Left renal pelvis (tissue), 4 donors: ENCODE results near the gene EFCC1. TPM values are rescaled to one million over a fixed set of nuclear protein-coding genes. Genes with fewer than 3 reads are reported as not detected.

ENCODE experiments used
- DNase-seq, 4 donors: peaks; one replicate each; pipeline ENCODE4 v3.0.0-alpha.2; 2013; ENCODE audit warnings: low read depth in 4 of 4, low spot score in 3 of 4
- polyA plus RNA-seq, 4 donors: library from polyadenylated mRNA; unstranded; fragments of 120-200 nt; gene quantifications; one replicate each; pipeline ENCODE4 v1.2.1, GENCODE V29; 2013; ENCODE audit not compliant: insufficient read length in 4 of 4

EFCC1 gene
- polyA plus RNA-seq, 4 donors = 1.1 to 2.9 (median 2.3) TPM

DNA sequence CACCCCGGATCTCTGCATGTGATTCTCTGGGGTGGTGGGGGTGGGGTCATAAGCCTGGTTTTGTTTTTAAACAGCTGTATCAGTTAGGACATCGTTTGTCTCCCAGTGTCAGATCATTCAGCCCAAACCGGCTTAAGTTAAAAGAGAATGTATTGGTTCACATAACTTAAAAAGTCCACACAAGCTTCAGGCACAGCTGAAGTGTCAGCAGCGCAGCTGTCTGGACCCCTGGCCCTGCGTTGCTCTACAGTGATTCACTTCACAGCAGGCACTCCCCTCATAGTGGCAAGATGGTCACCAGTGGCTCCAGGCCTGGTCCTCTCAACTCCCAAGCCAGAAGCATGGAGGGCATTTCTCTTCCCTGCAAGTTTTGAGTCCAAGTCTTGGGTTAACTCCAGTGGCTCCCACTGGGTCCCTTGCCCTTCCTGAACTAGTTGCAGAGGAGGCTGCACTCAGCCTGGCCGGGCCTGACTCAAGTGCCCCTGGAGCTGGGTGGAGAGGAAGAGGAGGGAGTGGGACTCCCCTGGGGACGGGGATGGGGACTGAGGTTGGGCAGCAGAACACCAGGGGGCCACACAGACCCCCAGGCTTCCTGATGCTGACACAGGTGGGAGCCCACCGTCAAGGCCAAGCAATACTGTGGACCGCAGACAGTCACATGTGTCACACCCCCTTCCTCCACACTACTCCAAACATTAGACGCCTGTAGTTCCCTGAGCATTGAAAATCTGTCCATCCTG is 30.5 kb downstream of the EFCC1 start:
- no peak for DNase-seq

DNA sequence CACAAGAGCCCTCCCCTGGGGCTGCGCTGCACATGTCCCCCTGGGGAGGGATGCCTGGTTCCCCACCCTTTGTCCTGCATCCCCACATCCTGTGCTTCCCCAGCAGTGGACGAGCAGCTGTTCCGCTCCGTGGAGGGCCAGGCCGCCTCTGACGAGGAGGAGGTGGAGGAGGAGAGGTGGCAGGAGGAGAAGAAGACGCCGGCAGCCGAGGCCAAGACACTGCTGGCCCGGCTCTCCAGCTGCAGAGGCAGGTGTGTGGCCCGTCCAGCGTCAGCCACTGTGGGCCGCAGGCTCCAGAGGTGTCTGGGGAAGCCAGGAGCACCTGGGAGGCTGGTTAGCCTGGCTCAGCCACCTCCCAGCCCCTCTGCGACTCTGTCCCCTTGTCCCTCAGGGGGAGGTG is 31.6 kb downstream of the EFCC1 start:
- no peak for DNase-seq

DNA sequence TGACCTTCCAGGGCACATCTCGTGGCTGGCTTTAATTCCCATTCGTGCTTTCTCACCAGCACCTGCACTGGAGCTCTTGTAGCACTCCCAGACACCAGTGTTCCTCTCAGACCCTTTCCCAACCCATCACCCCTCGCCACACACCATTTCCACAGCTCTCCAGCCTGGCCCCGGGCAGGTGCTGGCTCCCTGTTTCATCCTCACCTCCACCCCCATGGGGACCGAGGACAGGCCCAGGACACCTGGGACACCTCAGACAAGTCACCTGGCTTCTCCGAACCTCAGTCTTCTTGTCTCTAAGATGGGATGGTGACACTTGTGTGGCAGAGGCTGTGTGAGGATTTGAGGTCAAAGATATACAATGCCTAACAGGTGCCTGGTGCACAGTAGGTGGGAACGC is 32.0 kb downstream of the EFCC1 start:
- no peak for DNase-seq

DNA sequence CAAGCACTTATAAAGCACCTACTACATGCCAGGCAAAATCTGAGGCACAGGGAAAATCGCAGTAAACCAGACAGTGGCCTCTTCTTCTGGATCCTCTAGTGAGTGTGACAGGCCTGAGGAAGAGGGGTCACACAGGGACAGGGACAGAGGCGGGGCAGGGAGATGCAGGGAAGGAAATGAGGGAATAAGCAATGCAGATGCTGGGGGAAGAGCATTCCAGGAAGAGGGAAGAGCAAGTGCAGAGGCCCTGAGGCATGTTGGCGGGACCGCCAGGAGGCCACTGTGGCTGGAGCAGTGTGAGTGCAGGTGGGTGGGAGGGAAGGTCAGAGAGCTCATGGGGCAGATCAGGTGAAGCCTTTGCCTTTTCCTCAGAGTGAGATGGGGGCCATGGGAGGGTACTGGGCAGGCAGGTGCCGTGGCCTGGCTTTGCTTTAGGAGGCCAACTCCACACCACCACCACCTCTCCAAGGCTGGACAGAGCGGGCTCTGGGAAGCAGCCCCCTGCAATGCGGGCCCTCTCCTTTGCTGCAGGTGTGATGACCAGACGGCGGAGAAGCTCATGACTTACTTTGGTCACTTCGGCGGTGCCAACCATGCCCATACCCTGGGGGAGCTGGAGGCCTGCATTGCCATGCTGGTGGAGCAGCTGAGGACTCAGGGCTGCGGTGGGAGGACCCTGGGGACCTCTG is 32.7 kb downstream of the EFCC1 start:
- DNase-seq = no peak

DNA sequence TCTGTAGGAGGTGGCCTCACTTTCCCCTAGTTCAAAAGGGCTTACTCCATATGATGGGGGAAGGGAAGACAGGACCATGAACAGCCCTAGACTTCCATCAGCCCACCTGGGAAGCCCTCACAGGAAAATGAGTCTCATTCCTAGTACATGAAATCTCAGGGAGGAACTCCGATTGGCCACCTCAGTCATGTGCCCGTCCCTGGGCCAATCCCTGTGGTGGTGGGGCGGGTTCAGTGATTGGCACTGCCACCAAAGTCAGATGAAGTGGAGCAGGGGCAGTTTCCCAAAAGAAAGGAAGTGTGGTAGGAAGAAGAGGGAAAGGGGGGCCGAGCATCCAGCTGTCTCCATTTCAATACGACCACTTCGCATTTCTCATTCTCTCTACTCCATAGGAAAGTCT is 33.5 kb downstream of the EFCC1 start:
- no peak for DNase-seq

DNA sequence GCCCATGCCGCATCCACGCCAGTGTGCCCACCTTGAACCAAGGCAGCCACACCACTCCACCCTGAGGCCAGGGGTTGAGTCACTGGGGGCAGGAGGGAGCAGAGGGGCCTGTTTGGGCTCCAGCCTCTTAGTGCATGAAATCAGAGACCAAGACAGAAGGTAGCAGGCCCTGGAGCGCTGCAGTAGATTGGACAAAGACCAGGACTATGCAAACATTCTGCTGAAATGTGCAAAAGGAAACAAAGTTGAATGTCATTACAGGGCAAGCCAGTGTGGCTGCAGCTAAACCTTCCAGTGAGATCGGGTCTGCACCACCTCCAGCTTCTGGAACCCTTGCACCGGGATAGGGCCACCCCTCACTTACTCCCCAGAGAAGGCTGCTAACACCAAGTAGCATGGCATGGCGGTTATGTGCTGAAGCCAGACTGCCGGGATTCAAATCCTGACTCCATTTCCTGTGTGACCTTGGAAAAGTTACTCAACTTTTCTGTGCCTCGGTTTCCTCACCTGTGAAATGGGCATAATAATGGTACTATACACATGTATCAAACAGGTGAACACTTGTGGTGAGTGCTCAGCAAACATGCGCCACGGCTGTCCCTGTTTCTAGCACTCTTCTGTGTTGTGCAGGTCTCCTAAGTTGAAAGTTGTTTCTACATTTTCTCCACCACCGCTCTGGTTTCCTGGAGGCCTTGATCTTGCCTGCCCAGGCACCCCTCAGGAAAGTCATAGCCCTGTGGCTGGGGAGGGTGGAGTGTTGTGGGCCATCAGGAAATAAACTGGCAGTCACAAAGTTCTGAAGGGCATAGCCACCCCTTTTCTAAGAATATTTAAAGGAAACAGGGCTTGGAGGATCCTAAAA is 34.5 kb downstream of the EFCC1 start:
- no peak for DNase-seq

DNA sequence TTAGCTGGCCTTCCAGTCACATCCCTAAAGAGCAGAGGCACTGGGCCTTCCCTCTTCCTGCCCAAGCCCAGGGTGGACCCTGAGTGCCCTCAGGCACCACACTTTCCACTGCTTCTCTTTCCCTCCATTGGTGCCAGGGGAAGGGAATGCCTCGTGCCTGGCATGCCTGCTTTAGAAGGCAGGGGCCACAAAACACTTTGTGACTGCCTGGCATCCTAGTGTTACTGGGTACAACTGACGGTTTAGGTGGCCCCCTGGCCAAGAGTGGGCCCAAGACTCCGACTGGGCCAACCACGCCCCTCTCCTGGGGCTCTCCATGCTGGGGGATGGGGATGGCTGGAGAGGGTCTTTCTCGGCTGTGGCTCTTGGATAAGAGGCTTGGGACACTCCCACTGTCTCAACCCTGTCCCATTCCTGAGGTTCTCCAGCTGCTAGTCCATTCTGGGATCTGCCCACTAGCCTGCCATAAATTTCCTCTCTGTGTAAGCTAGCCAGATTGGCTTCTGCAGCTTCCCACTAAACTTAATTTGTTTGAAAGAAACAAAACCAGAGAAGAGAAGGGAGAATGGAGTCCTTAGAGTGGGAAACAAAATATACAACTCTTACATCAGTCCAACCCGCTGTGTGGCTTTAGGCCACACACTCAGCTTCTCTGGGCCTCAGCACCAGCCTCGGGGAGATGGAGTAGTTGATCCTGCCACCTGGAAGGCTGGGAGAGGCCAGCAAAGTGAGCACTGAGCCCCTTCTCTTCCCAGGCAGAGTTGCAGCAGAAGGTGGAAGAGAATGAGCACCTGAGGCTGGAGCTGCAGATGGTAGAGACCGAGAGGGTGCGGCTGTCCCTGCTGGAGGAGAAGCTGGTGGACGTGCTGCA is 35.4 kb downstream of the EFCC1 start:
- DNase-seq = no peak

DNA sequence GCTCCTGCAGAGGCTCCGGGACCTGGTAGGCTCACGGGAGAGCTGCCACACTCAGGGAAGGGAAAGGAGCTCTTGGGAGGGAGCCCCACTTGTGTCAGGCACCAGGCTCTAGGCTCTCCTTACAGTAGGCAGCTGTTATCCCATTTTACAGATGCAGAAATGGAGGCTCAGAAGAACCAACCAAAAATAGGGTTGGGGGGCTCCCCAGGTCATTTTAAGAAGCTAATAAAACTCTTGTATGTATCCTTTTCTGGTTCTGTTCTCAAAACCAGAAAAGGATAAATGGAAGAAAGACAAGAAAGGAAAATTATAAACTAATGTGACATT is 36.0 kb downstream of the EFCC1 start:
- DNase-seq = no peak

DNA sequence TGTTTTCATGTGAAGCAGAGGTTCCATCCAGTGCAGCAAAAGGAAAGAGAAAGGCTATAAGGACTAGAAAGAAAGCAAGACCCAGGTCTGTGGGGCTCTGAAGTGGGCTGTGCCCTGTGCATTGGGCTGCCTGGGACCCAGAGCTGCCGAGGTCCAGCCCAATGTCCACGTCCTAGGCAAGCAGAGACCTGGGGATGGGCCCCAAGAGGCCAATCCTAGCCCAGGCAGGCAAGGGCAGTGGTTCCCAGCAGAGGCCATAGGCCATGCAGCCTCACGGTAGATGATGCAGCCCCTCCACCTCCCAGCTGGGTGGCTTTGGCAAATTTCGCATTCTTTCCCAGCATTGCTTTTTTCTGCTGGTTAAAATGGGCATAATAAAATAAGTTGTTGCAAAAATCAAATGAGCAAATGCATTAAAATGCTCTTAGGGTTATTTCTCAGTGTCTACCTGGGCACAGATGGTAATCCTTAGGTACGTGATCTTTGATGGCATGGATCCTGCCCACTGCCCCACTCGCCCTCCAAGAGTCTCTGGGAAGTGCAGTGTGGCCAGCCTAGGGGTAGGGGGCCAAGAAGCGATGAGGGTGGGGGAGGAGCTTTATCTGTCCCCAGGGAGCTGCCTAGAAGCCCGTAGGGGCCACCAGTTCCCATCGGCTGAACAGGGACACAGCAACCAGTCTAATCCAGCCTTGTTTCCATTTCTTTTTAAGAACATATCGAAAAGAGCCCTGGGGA is 37.2 kb downstream of the EFCC1 start:
- no peak for DNase-seq

DNA sequence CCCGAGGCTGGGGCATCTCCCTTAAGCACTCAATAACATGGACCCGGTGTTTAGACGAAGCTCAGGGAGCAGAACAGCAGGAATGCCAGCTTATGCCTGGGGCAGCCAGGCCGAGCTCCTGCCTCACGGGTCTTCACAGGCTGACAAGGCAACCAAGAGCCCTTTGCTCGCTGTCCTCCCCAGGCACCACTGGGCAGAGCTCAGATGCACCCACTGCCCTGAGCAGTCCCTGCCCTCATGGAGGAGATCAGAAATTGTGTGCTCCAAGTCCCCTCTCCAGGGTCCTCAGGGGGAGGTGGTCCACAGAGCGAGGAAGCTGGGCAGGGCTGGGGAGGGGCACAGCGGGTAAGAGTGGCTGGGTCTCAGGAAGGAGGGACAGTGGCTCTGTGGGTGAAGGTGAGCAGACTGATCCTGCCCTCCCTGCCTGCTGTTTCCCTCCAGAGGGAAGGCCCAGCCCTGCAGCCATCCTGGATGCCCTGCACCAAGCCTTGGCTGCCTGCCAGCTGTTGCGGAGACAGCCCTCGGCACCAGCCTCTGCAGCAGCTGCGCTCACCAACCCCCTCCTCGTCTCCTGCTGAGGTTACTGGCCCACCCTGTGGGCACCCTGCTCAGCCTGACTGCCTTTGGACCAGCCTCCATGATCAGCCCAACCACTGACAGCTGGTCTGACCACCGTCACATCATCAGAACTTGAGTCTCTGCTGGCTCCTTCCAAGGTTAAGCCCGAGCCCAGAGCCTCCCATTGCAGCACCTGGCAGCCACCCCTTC is 38.4 kb downstream of the EFCC1 start:
- no peak for DNase-seq

DNA sequence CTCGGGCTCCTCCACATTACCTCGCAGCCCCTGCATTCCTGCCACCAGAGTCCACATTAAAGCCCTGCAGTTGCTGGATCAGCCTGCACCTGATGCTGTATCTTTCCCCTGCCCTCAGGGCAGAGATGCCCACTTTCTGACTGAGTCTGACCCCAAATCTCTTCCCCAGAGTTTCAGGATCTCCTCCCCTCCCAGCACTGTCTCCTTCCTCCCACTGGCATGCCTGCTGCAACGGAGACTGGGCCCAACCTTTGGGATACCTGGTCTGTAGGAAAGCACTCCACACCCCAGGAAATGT is 38.9 kb downstream of the EFCC1 start:
- DNase-seq = no peak

DNA sequence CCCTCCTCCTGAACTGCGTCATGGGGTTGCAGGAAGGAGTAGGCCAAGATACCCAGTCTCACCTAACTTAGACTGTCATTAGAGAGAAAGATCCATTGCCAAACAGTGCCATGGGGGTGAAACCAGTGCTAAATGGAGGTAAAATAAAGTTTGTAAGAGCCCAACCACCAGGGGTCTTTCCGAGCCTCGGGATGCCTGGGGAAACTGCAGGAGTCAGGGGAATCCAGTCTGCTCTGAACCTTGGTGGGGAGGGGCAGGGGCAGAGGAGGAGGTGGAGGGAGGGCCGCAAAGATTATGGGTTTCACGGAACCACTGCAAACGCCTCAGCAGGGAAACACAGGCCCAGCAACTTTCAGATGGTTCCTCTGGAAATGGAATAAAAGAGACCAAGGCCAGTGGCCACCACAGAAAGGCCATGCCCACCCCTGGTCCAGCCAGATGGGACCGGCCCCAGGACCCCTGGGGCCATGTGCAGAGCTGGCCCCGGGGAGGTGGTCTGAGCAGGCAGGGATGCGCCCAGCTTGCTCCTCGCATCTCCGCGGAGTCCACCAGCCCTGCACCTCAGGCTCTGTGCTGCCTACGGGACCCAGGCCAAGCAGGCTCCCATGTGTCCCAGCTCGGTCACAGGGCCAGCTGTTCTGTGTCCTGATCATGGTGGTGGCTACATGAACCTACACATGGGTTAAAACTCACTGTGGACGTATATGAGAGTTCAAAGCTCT is 39.6 kb downstream of the EFCC1 start:
- no peak for DNase-seq

DNA sequence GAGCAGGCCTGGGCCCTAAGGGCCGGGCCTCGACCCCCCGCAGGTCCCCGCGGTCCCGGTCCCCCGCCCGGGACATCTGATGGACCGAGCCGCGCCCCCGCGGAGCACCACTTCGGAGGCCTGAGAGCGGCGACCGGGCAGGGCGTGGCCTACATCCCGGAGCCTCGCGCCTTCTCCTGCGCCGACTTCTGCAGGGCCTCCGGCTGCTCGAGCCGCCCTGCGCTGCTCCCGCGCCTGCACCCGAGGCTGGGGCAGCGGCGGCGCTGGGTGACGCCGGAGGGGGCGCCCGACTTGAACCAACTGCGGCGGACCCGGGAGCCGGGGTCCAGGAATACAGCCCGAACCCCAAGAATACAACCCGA is 44.6 kb downstream of the EFCC1 start:
- DNase-seq = no peak

DNA sequence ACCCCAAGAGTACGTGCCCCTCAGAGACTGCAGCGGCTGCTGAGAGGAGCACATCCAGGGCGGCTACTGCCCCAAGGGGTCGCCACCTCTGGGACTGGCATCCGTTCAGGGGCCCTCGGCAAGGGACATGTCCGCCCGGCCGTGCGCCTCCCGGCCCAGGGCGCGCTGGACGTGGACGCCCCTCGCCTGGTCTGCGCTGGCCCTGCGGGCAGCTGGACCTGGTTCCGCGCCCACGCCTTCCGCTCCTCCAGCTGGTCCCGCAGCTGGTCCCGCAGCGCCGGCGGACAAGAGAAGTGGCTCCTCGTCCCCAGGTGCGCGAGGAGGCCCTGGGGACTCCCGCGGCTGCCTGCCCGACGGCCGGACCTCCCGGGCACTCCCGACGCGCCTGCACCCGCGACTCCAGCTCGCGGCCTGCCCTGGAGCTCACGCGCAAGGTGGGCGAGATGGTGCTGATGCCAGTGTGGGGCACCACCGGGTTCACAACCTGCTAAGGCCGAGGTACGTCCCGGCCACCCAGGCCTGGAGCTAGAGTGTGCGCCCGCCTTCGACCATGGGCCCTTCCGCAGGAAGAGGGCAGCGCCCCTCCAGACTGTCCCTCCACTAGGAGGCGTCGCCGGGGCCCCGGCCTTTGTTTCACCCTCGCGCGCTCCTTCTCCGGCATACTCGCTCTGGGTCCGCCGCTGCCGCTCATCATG is 45.1 kb downstream of the EFCC1 start:
- DNase-seq = no peak

DNA sequence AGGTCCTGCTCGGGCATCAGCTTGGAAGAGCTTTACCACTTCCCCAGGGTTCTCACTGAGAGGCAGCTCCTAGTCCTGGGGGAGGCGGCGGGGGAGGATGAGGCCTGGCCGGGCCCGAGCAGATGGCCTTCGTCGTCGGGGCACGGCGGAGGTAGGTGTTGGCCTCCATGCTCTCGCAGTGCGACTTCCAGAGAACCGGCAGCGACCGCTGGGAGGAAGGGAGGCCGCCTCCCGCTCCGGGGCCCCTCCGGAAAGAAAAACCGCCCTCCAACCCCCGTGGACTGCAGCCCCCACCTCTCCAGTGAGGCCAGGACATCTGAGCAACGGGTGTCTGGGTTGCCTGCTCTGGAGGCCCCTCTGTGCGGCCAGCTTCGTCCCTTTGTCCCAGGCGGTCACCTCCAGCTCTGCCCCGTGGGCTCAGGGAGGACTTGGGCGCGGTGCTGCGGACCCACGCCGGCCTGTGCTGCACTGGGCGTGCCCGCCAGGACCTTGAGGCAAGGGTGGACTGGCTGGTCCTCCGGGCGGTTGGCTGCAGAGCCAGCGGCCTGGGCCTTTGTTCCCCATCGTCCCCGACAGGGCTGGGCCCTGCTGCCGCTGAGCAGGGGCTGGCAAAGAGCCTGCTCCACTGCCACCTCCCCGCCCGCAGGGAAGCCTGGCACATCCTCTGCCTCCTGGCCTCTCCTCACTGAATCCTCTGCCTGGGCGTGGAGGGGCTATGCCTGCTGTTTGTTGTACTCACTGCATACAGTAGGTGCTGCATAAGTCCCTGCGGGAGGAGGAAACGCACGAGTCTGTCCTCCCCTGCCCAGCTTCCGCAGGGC is 45.8 kb downstream of the EFCC1 start:
- no peak for DNase-seq

DNA sequence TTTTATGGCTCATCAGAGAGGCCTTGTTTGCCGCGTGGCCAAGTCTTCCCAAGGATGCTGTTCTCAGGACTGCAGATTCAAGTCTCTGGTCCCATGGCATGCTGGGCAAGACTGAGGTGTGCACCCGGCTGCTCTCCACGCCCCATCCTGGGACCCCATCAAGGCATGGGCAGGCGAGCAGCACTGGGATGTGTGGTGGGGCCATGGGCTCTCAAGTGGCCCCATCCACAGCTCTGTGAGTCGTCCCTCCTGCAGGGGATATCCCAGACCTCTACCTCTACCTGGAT is 46.4 kb downstream of the EFCC1 start:
- DNase-seq = no peak

DNA sequence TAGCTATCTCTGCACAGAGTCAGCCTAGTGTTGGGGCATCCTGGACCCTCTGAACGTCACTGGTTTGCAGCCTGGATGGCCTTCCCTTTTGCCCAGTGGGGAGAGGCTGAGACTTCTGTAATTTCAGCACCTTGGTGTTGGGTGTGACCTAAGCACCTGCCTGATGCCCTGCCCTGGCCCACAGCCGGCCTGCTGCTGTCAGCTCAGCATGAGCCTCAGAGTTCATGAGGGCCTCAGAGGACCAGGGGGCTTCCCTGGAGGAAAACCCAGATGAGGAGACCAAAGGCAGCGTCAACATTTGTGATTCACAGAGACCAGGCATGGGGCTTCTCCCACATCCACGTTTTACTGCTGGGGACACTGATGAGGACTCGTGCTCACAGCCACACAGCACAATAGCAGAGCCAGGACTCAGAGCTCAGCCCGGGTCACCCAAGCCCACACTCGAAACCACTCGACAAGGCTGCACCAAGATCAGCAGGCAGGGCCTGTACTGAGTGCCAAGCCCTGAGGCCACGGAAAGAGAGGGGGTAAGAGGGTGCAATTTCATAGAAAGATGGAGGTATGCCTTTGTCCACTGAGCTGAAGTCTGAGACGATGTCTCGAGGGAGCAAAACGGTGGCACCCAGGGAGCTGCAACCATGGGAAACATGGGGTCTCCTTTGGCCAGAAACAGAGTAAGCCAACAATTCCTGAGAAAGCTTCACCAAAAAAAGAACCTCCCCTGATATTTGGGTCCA is 49.6 kb downstream of the EFCC1 start:
- DNase-seq = no peak
